ENCODE results near the gene LRRC75B.
"Not testable (repeated sequence)": the region's sequence is repeated elsewhere in the genome, so short reads cannot be mapped to it uniquely, and the experiment has no call there.

Gene LRRC75B

DNA sequence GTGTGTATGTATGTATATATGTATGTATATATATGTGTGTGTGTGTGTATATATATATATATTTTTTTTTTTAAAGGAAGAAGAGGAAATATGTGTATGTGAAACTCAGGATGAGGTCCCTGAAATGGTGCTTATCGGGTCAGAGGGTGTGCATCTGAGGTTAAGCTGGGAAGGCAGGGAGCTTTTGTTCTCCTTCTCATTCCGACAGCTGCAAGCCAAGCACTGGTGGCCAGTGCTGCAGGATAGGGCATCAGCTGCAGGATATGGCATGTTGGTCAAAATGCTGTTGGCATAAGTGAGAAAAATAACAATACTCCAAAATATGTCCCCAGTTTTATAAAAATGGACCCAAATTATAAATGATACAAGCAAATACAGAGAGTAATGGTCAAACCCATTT lies 29.6 kb downstream of the LRRC75B start:
- H3K9ac ChIP-seq (ENCODE audit: low read depth, low read length) = no peak overlapping the region
- H3K9me3 ChIP-seq (ENCODE audit: control insufficient read depth, insufficient read depth, low read length) = no peaks in the 10 kb centered on the region

DNA sequence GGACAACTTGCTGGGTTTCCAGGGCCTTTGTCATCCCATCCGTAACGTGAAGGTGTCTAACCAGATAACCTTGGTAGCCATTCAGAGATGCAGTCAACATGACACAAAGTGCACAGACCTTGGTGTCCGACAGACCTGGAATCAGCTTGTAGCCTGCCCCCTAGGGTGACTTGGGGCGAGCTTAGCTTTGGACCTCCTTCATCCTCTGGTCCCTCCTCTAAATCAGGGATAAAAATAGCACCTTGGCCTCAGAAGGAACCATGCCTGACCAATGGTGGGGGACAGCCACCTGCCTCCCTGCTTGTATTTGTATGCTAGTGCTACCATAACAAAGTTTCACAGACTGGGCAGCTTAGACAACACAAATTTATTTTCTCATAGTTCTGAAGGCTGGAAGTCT lies 33.4 kb downstream of the LRRC75B start:
- H3K4me1 ChIP-seq (ENCODE audit: insufficient read depth, low read length) = peaks cover 8% of the 10 kb centered on the region; the same call in 1 of the 2 replicates
- H3K36me3 ChIP-seq (ENCODE audit: insufficient read depth, low read length) = peaks cover 27% of the 10 kb centered on the region
- no peaks in the 10 kb centered on the region for H3K9me3 ChIP-seq (ENCODE audit: control insufficient read depth, insufficient read depth, low read length)
- H3K9ac ChIP-seq (ENCODE audit: low read depth, low read length) = no peak overlapping the region

More for the DNA sequence above, 29.6 kb downstream of the LRRC75B start:
- H3K36me3 ChIP-seq (ENCODE audit: insufficient read depth, low read length) = peaks cover 29% of the 10 kb centered on the region
- no peaks in the 10 kb centered on the region for H3K4me1 ChIP-seq (ENCODE audit: insufficient read depth, low read length)

DNA sequence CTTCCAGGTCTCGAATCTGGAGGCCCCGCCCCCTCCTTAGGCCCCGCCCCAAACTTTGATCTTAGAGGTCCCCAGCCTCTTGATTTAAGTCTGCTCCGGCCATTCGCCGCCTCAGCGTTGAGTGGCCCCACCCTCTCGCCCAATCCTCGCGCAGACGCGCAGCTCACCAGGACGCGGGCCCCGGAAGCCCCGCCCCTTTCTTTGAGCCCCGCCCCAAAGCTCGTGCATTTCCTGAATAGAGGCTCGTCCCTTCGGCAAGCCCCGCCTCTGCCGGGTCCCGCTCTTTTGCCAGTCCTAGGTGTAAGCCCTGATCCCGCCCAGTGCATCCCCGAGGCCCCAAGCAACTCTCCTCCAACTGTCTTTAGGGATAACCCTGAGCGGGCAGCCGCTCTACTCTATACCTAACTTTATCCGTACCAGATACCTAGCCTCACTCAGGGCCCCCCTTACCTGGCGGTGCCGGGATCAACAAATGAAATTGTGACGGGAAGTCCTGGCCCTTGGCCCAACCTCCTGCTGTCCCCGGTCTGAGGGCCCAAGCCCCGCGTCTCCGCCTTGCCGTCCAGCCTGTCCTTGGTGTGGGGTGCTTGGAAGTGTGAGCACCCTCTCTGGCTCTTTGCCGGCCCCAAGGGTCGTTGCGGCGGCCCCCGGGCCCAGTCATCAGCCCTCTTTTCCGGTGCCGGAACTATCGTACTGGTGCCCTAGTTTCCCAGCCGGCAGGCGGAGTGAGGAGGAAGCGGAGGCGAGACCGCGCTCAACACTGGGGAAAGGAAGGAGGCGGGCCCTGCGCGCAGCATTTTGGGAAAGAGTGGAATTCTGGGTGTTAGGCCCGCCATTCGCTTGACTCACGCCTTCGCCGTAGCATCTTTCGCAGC lies 37.5 kb downstream of the LRRC75B start, which contains the start of gene SNRPD3:
TSS of gene SNRPD3 (plus strand) at position 835 of the 875 bp plus-strand sequence. CDS start 1,676 bp downstream, outside the sequence.
- H3K4me1 ChIP-seq (ENCODE audit: insufficient read depth, low read length) = peaks cover 8% of the 10 kb centered on the region; the same call in 1 of the 2 replicates
- peak within 1 kb of the TSS; percentile 96 for H3K9ac ChIP-seq (ENCODE audit: low read depth, low read length)
- peaks cover 27% of the 10 kb centered on the region for H3K36me3 ChIP-seq (ENCODE audit: insufficient read depth, low read length)
- H3K9me3 ChIP-seq (ENCODE audit: control insufficient read depth, insufficient read depth, low read length) = no peaks in the 10 kb centered on the region

DNA sequence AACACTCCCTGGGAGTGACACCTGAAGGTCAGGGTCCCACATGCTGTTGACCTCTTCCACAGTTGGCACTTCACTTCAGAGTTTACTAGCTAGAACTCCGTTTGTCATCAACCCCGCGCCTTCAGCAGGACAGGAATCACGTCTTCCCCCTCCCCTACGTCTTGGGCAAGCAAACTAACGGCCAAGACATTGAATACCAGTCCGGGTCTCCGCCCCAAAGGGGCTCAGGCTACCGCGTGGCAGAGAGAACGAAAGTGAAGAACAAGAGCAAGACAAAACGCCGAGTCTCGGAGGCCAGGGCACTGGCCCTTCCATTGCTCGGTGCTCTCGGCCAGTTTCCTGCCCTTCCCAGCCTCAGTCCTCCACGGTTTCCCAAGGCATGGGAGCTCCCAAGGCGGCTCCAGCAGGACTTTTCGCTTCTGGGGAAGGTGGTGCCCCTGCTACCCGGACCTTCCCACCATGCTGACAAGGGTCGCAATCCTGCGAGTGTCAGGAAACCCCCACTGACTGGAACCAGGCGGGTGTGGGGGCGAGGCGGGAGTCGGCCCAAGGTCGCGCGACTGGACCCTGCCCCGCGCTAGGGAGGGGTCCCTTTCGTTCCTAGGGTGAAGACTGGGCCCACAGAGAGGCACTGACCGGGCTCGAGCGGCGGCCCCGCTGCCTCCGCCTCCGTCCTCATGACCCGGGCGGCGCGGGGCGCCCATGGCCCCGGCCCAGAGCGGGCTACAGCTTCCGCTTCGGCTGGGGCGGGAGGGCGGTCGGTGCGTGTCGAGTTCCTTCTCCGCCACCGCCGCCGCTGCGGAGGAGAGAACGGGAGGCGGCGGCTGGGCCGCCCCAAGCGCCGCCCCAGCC lies 38.3 kb downstream of the LRRC75B start, which contains the start of gene GUCD1:
TSS of gene GUCD1 (minus strand) at position 826 of the 852 bp plus-strand sequence. CDS start at position 679, 147 bp downstream.
- Histone ChIP-seq H3K9me3 (ENCODE audit: control insufficient read depth, insufficient read depth, low read length) (no peaks in the 10 kb centered on the region), H3K9ac (ENCODE audit: low read depth, low read length) (peak within 1 kb of the TSS; percentile 96), H3K4me1 (ENCODE audit: insufficient read depth, low read length) (peaks cover 8% of the 10 kb centered on the region; the same call in 1 of the 2 replicates), H3K36me3 (ENCODE audit: insufficient read depth, low read length) (peaks cover 24% of the 10 kb centered on the region)

DNA sequence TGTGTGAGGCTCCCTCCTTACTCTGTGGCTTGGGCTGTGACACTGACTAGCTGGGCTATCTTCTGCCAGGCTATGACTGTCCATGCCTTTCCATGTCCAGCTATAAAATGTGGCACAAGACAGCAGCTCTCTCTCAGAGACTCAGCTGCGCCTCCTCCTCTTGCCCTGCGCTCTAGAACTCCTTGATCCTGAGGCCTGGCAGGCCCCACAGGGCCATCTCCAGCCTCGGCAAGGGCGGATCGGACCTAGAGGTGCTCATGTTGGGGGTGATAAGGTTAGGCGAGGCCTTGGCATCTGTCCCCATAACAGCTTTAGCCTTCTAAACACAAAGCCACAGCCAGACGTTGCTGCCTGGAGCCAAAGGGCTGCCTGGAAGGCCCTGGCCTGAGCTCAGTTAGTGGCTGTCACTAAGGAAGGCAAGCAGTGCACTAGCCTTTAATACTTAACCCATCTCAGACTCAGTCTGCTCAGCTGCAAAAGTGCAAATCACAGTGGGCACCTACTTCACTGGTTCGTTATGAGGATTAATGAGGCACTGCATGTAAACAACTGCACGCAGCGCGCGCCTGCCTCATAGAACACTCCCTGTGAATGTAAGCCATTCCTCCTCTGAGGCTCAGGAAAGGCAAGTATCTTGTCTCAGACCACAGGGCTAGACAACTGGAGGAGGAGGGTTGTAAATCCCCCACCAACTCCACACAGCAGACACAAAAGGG lies 39.1 kb downstream of the LRRC75B start:
- peaks cover 16% of the 10 kb centered on the region for H3K36me3 ChIP-seq (ENCODE audit: insufficient read depth, low read length)
- no peaks in the 10 kb centered on the region for H3K9me3 ChIP-seq (ENCODE audit: control insufficient read depth, insufficient read depth, low read length)
- peak overlapping the region; percentile 96 for H3K9ac ChIP-seq (ENCODE audit: low read depth, low read length)
- H3K4me1 ChIP-seq (ENCODE audit: insufficient read depth, low read length) = peaks cover 8% of the 10 kb centered on the region; the same call in 1 of the 2 replicates

DNA sequence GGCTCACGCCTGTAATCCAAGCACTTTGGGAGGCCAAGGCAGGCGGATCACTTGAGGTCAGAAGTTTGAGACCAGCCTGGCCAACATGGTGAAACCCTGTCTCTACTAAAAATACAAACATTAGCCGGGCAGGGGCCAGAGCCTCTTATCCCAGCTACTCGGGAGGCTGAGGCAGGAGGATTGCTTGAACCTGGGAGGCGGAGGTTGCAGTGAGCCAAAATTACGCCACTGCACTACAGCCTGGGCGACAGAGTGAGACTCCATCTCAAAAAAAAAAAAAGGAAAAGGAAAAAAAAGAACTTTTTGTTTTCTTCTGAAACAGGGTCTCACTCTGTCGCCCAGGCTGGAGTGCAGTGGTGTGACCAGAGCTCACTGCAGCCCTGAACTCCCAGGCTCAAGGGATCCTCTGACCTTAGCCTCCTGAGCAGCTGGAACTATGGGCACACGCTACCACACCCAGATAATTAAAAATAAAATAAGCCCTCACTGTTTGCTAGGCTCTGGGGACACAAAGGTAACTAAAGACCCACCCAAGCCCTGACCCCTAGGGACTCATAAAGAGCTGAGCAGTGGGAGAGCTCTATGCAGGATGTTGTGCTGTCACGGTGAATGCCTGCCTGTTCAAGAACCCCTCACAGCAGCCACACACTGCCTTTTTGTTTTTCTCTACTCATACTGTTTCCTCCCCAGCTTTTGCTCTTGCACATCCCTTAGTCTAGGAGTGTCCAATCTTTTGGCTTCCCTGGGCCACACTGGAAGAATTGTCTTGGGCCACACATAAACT lies 40.2 kb downstream of the LRRC75B start:
- H3K9me3 ChIP-seq (ENCODE audit: control insufficient read depth, insufficient read depth, low read length); H3K9ac ChIP-seq (ENCODE audit: low read depth, low read length); H3K36me3 ChIP-seq (ENCODE audit: insufficient read depth, low read length); H3K4me1 ChIP-seq (ENCODE audit: insufficient read depth, low read length): not testable (repeated sequence)

DNA sequence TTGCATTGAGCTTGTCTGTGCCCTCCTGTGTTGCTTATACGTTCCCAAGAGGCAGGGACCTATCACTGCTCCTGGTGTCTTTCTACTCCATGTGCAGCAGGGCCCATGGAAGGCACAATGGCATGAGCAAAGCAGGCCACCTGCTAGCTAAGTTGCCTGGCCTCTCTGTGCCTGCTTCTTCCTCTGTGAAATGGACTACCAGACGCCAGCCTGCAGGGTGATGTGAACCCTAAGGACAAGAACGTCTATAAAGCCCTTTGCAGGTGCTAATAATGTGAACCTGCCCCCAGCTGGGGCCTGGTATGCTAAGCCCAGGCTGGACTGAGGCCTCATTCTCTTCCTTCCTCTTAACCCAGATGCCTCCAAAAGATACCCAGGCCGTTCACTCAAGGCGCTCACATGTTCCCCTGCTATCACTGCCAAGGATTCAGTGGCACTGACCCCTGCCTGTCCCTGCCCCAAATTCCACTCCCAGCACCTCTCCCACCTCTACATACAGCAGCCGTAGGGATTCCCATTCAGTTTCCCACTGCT lies 41.9 kb downstream of the LRRC75B start:
- no peaks in the 10 kb centered on the region for H3K4me1 ChIP-seq (ENCODE audit: insufficient read depth, low read length)
- H3K9ac ChIP-seq (ENCODE audit: low read depth, low read length) = no peak overlapping the region
- H3K36me3 ChIP-seq (ENCODE audit: insufficient read depth, low read length) = peaks cover 6% of the 10 kb centered on the region; the same call in 1 of the 2 replicates
- H3K9me3 ChIP-seq (ENCODE audit: control insufficient read depth, insufficient read depth, low read length) = no peaks in the 10 kb centered on the region

DNA sequence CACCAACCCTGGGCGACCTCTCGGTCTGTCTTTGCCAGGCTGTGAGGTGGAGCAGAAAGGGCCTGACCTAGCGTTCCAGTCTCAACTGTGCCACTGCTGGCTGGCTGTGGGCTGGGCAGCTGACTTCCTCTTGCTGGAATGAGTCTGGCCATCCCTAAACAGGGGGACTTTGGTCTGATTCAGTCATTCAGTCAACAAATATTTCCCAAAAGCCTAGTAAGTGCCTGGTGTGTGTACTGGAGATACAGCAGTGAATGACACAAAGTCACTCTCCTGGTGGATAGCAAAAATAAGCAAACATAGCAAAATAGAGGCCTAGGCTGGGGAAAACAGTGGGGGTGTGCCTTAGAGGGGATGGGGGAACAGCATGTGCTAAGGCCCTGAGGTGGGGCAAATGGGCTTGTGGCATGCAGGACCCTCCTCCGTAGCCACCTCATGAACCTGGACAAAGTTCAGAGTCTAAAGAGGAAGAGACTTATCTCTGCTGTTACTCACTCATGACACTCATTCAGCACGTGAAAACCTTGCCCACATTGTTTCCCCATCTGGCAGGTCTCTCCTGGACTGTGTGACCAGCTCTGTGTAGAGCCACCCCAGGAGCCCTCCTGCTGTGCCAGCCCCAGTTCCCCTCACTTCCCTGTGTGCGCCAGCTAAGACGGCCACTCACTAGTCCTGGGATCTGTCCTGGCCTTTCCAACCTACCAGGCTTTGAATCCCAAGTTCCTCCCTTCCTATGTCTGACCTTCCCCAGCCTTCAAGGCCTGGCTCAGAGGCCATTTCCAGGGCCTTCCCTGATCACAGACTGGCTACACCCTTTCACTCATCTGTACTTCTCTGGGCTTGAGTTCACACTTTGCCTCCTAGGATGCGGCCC lies 42.6 kb downstream of the LRRC75B start:
- no peaks in the 10 kb centered on the region for H3K4me1 ChIP-seq (ENCODE audit: insufficient read depth, low read length)
- no peak overlapping the region for H3K9ac ChIP-seq (ENCODE audit: low read depth, low read length)
- peaks cover 6% of the 10 kb centered on the region; the same call in 1 of the 2 replicates for H3K36me3 ChIP-seq (ENCODE audit: insufficient read depth, low read length)
- H3K9me3 ChIP-seq (ENCODE audit: control insufficient read depth, insufficient read depth, low read length) = no peaks in the 10 kb centered on the region

DNA sequence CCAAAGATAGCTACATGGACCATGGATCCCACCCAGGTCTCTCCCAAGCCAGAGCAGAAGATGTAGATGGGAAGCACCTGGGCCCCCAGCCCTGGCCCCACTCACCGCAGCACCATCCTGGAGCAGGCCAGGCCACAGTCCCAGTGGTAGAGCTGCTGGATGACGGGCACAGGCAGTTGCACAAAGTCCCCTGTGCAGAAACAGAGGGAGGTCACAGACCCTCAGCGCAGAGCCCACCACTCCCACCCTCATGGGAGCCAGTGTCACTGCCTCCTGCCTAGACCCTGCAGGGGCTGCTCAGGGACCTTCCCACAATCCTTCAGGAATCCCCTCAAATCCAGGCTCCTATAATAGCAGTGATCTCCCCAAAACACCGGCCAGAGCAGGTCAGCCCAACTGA lies 44.1 kb downstream of the LRRC75B start:
- H3K4me1 ChIP-seq (ENCODE audit: insufficient read depth, low read length) = no peaks in the 10 kb centered on the region
- H3K9ac ChIP-seq (ENCODE audit: low read depth, low read length) = no peak overlapping the region
- H3K36me3 ChIP-seq (ENCODE audit: insufficient read depth, low read length) = peaks cover 8% of the 10 kb centered on the region; the same call in 1 of the 2 replicates
- no peaks in the 10 kb centered on the region for H3K9me3 ChIP-seq (ENCODE audit: control insufficient read depth, insufficient read depth, low read length)

DNA sequence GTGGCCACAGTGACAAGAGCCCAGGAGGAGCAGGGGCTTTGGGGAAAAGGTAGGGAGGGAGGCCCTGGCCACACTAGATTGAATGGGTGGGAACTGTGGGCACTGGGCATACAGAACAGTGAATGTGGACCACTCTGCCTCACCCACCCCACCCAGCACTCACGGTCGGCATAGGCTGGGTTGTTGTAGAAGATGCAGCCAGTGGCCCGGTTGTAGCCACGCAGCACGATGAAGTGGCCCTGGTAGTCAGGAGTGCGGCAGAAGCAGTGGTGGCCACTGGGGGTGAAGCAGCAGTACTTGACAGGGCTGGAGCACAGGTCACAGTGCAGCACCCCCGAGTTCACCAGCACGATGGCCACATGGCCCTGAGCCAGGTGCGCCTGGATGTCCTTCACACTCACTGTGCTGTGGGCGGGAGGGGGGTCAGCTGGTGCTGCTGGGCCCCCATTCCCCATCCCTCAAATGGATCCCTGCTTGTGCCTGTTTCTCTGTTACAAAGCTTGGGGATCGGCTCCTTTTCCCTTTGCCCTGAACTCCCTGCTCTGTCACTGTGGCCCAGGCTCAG lies 49.1 kb downstream of the LRRC75B start:
- Histone ChIP-seq H3K36me3 (ENCODE audit: insufficient read depth, low read length) (peaks cover 8% of the 10 kb centered on the region; the same call in 1 of the 2 replicates), H3K9me3 (ENCODE audit: control insufficient read depth, insufficient read depth, low read length) (no peaks in the 10 kb centered on the region), H3K4me1 (ENCODE audit: insufficient read depth, low read length) (no peaks in the 10 kb centered on the region), H3K9ac (ENCODE audit: low read depth, low read length) (no peak overlapping the region)

DNA sequence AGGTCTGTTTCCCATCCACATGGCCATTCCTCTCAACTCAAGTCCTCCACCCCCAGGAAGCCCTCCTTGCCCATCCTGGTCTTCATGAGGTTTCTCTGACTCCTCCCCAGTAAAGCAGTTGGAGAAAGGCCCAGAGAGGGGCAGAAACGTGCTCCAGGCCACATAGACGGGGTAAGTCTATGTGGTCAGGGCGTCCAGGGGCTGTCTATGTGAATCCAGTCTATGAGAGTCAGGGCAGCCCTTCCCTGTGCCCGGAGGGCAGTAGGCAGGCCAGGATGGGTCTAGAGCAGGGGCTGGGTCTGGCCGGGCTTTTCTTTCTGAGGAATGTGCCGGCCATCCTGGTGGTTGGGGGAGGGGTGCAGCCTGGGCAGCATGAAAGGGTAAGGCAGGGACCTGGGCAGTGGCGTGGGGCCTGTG lies 49.7 kb downstream of the LRRC75B start:
- no peaks in the 10 kb centered on the region for H3K4me1 ChIP-seq (ENCODE audit: insufficient read depth, low read length)
- no peaks in the 10 kb centered on the region for H3K9me3 ChIP-seq (ENCODE audit: control insufficient read depth, insufficient read depth, low read length)
- peaks cover 8% of the 10 kb centered on the region; the same call in 1 of the 2 replicates for H3K36me3 ChIP-seq (ENCODE audit: insufficient read depth, low read length)
- no peak overlapping the region for H3K9ac ChIP-seq (ENCODE audit: low read depth, low read length)

DNA sequence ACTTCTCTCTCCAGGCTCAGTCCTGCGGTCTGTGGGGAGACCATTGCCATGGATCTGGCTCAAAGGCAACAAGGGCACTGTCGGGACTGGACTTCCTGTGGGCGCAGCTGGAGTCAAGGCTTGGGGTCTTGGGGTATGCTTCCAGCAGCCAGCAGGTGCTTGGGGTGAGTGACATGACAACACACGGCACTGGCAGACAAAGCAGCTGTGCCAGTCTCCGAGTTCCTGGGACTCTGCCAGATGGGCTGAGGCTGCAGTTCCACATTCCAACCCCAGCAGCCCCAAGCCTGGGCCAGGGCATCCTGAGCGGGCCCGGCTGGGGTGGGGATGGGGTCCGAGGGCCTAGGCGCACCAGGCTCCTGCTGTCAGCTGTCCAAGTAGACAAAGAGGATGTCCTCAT lies 50.2 kb downstream of the LRRC75B start:
- Histone ChIP-seq H3K36me3 (ENCODE audit: insufficient read depth, low read length) (peaks cover 8% of the 10 kb centered on the region; the same call in 1 of the 2 replicates), H3K9me3 (ENCODE audit: control insufficient read depth, insufficient read depth, low read length) (no peaks in the 10 kb centered on the region), H3K9ac (ENCODE audit: low read depth, low read length) (no peak overlapping the region), H3K4me1 (ENCODE audit: insufficient read depth, low read length) (no peaks in the 10 kb centered on the region)

All from ES-I3 (cell line).